HG03064 (cell line): Measurements from ENCODE around the gene SPG7.
A peak's percentile ranks its signal among the peaks of the same experiment; 100 is the strongest.
"Not testable (repeated sequence)": the region's sequence is repeated elsewhere in the genome, so short reads cannot be mapped to it uniquely, and the experiment has no call there.

Experiments
- ATAC-seq: cut with Tn5 transposase; IDR thresholded peaks from one replicate; pipeline ENCODE4 v1.9.1; 2021; ENCODE audit warnings: low read depth; ENCODE audit not compliant: unreplicated experiment

The SPG7 gene

DNA sequence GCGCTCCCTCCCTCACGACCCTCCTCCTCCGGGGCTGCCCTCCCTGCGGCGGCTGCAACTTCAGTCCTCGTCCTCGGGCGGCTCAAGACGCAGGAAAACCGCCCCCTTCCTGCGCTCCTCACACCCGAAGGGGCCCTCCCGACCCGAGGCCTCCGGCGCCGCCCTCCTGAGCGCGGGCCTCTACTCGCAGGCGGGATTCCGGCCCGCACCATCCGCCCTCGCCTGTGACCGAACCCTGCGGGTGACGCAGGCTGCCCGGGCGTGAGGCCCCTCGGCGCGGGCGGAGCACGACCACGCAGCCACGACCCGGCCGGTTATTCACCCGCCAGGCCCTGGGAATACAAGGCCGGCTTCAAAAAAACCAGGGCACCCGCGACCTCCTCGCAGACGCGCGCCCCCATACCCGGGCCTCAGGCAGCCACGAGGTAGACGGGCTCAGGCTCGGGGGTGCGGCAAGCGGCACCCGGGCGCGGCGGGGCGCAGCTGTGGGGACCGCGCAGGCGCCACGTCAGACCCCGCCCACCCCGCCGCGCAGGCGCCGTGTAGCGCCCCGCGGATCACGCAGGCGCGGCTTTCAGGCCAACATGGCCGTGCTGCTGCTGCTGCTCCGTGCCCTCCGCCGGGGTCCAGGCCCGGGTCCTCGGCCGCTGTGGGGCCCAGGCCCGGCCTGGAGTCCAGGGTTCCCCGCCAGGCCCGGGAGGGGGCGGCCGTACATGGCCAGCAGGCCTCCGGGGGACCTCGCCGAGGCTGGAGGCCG lies at the start of gene SPG7:
TSS of gene SPG7 (plus strand) at position 570 of the 757 bp plus-strand sequence. CDS start at position 585, 15 bp downstream.
- peak; percentile 74 for ATAC-seq

GRCh38 chr16:89458551-89458950 lies 49.7 kb upstream of the SPG7 start:
- no peak for ATAC-seq

DNA sequence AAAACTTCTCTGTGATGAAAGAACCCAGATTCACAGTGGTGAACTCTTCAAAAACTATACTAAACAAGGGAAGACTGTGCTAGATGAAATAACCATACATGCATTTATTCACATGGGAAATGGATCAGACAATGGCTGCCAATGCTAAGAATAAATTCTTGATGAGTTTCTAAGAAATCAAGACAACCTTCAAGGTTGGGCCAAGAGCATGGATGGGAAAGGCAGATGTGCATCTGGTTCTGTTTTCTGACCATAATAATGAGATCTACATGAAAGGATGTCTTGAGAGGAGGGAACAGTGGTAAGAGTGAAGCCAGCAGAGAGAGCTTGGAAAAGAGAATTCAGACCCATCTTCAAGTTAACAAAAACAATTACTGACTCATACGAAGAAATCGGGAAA lies 49.2 kb upstream of the SPG7 start:
- ATAC-seq = no peak

DNA sequence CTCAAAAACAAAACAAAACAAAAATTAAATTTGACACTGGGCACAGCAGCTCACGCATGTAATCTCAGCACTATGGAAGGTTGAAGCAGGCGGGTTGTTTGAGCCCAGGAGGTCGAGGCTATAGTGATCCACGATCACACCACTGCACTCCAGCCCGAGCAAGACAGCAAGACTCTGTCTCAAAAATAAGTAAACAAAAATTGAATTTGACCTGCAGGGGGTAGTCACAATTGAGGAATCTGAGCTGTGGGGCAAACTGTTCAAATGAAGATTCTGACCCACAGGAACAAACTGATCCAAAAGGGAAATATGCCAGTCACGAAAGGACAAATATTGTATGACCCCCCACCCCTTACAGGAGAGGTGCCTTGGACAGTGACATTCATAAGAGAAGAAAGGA lies 47.6 kb upstream of the SPG7 start:
- ATAC-seq = no peak

DNA sequence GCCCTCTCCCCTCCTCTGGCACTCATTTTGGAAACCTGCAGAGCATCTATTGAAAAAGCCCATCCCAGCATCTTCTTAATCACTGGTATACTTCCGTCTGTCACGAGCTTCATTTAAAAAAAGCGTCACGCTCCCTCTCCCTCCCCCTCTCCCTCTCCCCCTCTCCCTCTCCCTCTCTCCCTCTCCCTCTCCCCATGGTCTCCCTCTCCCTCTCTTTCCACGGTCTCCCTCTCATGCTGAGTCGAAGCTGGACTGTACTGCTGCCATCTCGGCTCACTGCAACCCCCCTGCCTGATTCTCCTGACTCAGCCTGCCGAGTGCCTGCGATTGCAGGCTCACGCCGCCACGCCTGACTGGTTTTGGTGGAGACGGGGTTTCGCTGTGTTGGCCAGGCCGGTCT lies 46.3 kb upstream of the SPG7 start:
- not testable (repeated sequence) for ATAC-seq

- ATAC-seq = not testable (repeated sequence)
Measured at GRCh38 chr16:89462639-89463038, 45.6 kb upstream of the SPG7 start.

GRCh38 chr16:89463312-89463711 lies 44.9 kb upstream of the SPG7 start:
- not testable (repeated sequence) for ATAC-seq

DNA sequence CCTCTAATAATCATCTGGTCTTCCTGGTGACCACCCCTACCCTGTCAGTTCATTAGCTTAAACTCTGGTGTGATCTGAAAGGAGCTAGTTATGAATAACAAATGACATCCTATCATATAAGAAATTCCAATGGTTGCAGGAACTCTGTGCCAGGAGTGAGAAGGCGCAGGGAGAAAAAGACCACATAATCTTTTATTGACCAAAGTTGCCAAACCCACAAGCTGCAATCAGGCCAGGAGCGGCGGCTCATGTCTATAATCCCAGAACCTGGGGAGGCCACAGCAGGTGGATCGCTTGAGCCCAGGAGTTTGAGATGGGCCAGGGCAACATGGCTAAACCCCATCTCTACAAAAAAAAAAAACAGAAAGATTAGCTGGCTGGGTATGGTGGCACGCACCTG lies 41.3 kb upstream of the SPG7 start:
- ATAC-seq = no peak

GRCh38 chr16:89467382-89467781 lies 40.8 kb upstream of the SPG7 start:
- ATAC-seq = no peak

GRCh38 chr16:89472711-89473075 lies 35.5 kb upstream of the SPG7 start:
- ATAC-seq = no peak

- no peak for ATAC-seq
Measured at GRCh38 chr16:89473136-89473712, 35.0 kb upstream of the SPG7 start.

DNA sequence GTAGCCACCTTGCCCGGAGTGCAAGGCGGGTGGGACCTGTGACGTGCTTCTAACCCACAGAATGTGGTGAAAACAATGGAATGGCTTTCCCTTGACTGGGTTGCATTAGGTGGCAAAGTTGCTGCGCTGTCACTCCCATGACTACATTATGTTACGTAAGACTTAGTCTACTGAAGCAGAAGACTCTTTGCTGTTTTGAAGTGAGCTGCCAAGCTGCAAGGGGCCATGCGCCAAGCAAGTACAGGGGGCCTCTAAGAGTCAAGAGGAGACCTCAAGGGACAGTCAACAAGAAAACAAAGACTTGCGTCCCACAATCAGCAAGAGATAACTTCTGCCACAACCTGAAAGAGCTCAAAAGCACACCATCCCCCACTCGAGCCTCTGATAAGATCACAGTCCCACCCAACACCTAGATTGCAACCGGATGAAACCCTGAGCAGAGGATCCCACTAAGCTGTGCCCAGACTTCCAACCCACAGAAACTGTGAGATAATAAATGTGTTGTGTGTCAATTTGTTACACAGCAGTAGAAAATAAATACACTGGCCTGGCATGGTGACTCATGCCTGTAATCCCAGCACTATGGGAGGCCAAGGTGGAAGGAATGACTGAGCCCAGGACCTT lies 34.3 kb upstream of the SPG7 start:
- no peak for ATAC-seq

GRCh38 chr16:89475144-89475543 lies 33.1 kb upstream of the SPG7 start:
- ATAC-seq = no peak

GRCh38 chr16:89476379-89476778 lies 31.8 kb upstream of the SPG7 start:
- ATAC-seq = no peak

- peak; percentile 62 for ATAC-seq
Measured at GRCh38 chr16:89476811-89477261, 31.4 kb upstream of the SPG7 start.

DNA sequence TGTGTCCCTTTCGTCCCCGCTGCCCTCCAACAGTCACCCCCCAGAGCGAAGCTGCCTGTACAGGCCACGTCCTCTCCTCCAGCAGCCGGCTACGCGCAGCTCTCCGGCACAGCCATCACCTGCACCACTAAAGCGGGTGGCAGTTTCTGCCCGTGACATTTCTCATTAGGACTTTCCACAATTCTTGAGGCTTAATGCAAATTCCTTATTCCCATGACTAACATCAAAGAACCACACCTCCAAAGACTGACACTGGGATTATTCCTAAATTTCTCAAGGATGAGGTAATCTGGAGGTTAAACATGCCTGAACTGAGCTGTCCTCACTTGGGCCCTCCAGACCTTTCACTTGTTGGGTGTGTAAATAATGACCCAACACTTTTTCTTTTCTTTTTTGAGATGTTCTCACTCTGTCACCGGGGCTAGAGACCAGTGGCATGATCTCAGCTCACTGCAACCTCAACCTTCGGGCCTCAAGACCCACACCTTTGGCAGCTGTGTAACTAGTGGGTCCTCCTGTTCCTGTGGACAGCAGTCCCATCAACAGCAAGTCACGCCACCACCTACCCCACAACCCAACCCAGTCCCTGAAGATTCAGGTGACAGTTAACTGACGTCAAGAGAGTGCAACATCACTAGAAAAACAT lies 29.5 kb upstream of the SPG7 start:
- no peak for ATAC-seq

- no peak for ATAC-seq
Measured at GRCh38 chr16:89481356-89481955, 26.7 kb upstream of the SPG7 start.

DNA sequence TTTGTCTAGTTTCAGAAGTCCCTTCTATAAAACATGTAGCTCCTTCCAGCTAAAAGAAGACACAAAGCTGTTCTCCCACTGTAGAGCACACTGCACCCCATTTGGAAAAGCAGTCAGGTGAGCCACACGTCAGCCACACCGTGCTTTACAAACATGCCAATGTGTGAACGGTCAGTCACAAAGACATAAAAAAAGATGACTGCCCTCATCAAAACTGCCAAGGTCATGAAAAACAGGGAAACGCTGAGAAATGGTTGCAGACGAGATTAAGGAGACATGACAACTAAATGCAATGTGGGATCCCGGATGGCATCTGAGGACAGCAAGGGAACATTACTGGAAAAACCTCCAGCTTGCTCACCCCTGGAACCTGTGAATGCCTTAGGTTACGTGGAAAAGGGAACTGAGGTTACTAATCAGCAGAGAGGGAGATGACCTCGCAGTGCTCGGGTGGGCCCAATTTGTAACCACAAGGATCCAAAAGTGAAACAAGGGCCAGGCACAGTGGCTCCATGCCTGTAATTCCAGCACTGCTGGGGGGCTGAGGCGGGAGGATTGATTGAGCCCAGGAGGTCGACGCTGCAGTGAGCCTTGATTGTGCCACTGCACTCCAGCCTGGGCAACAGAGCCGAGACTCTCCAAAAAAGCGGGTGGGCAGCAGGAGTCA lies 25.9 kb upstream of the SPG7 start:
- ATAC-seq = no peak

GRCh38 chr16:89482817-89483205 lies 25.4 kb upstream of the SPG7 start:
- ATAC-seq = no peak

- ATAC-seq = no peak
Measured at GRCh38 chr16:89484041-89484501, 24.1 kb upstream of the SPG7 start.
